Measurements from ENCODE around the gene HDAC10. TPM values are rescaled to one million over a fixed set of nuclear protein-coding genes. Genes with fewer than 3 reads are reported as not detected.

Gene HDAC10, protein sequence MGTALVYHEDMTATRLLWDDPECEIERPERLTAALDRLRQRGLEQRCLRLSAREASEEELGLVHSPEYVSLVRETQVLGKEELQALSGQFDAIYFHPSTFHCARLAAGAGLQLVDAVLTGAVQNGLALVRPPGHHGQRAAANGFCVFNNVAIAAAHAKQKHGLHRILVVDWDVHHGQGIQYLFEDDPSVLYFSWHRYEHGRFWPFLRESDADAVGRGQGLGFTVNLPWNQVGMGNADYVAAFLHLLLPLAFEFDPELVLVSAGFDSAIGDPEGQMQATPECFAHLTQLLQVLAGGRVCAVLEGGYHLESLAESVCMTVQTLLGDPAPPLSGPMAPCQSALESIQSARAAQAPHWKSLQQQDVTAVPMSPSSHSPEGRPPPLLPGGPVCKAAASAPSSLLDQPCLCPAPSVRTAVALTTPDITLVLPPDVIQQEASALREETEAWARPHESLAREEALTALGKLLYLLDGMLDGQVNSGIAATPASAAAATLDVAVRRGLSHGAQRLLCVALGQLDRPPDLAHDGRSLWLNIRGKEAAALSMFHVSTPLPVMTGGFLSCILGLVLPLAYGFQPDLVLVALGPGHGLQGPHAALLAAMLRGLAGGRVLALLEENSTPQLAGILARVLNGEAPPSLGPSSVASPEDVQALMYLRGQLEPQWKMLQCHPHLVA
- 12.8 and 18.5 TPM in 2 replicates for total RNA-seq

DNA sequence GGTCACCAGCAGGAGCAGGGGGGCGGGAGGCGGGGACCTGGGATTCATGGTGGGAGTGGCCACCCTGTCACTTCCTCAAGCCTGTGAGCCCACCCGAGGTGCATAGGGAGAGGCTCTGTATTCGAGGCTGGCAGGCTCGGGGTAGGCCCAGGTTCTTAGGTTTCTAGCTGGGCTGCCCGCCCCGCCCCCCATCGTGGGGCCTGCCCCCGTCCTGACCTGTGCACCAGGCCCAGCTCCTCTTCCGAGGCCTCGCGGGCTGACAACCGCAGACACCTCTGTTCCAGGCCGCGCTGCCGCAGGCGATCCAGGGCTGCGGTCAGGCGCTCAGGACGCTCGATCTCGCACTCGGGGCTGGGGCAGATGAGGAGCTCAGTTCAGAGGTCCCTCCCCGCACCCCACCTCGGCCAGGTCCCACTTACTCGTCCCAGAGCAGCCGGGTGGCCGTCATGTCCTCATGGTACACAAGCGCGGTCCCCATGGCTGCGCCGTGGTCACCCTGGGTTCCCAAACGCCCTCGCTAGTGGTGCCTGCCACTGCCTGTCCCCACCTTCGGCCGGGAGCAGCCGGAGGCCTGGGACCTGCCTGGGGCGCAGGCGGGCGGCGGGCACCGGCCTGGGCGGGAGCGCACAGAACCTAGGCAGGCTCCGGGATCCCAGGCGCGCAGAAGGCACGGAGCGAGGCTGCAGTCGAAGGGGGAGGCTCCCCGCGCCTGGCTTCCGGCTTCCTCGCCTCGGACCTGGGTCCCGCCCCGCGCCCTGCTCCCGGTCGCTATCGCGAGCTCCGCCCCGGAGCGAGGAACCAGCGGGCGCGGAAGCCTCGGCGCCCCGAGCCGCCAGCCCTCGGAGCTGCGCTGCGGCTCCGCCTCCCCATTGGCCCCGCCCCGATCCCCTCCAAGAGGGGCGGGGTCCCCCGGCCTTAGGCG lies at the start of gene HDAC10:
Gene HDAC10, minus strand, starts transcription at position 711 of the 922 bp plus-strand sequence. Its CDS starts 233 bp downstream, at position 478.

DNA sequence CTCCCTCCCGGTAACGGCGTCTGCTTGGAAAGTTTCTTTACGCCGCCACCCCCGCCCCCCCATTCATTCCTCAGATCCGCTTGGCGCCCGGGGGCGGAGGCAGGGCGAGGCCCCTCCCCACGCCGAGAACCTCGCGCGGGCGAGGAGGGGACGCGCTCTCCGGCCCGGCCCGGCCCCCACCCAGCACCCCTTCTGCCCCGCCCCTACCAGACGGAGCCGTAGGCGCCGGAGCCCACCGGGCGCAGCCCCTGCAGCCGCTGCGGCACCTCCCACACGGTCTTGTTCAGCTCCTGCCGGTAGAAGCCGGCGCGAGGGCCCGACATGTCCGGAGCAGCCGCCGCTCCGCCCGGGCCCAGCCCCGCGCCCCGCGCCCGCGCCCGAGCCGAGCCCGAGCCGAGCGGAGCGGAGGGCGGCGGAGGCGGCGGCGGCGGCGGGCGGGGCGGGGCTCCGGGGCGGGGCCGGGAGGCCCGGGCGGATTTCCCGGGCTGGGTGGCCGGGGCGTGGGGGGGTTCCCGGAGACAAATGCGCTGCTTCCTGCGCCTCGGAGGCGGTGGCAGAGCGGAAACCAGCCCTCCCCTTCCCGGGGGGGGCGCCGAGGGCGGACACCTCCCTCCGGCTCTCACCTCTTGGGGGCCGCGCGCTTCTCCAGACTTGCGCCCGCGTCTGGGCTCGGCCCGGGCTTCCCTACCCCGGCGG lies 19.1 kb upstream of the HDAC10 start, which contains the start of gene MAPK11:
Gene MAPK11, minus strand, starts transcription at position 411 of the 696 bp plus-strand sequence. Its CDS starts 88 bp downstream, at position 323.

DNA sequence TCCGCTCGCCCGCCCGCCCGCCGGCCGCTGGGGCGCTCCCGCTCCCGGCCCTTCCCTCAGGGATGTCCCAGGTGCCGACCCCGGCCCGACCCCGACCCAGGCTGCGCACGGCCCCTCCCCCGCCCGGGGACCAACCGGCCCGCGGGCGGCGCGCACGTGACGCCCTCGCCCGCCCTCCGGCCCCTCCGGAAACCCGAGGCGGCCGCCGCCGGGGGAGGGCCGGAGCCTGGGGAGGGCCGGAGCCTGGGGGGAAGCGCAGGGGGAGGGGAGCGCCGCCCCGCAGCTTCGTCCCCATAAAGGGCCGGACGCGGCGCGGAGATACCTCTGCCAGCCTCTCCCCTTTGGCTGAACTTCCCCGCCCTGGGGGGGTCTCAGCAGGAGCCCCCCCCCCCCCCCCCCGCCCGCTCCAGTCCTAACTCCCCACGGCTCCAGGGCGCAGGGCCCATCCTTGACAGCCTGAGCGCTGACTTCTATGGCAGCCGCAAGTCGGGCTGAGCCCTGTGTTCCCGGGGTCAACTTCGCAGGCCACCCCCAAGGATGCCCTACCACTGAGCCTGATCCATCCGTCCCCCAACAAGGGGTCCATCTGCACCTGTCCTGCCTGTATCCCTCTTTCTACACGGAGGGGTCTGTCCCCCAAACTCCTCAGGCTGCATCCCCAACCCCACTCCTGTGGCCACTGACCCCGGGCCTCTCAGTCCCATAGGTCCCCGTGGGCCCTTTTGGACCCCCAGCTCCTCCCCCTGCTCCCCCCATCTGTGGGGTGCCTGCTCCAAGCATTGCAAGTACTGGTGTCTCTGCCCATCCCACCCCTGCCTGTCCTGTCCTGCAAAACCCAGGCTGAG lies 10.8 kb upstream of the HDAC10 start, which contains the start of gene MAPK12:
Gene MAPK12, minus strand, starts transcription at position 69 of the 845 bp plus-strand sequence. CDS start 174 bp downstream, outside the sequence.

DNA sequence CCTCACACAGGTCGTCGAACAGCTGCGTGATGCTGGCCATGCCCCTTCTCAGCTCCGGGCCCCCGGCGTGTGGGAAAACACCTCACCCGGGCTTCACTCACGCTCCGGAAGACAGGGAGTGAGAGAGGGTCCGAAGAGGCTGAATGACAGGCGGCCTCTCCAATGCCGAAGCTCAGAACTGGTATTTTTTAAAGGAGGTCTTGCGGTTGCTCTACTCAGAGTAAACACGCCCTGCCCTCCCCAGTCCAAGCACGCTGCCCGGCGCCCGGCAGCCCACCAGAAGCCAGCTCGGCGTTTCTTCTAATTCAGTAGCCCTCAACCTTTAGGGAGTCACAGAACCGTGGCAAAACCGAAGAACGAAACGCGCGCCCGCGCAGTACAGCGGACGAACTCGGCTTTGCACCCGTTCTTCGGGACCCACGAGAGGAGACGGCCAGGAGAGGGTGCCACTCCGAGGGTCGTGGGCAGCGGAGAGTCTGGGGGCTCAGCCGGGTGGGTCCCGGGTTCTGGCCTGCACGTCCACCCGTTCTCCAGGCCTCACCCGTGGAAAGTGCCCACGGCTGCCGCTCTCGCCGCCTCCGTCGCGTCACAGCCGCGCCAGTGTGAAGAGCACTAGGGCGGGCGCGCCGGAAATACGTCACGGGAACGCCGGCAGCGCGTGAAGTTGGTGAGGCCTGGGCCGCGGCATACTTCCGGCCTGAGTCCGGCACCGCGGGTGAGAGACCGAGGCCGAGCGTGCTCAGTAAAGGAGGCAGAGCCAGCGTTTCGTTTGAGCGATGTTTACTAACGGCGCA lies 6.4 kb downstream of the HDAC10 start, which contains the start of gene TUBGCP6:
Gene TUBGCP6, minus strand, starts transcription at position 604 of the 794 bp plus-strand sequence. Its CDS starts 564 bp downstream, at position 40.

DNA sequence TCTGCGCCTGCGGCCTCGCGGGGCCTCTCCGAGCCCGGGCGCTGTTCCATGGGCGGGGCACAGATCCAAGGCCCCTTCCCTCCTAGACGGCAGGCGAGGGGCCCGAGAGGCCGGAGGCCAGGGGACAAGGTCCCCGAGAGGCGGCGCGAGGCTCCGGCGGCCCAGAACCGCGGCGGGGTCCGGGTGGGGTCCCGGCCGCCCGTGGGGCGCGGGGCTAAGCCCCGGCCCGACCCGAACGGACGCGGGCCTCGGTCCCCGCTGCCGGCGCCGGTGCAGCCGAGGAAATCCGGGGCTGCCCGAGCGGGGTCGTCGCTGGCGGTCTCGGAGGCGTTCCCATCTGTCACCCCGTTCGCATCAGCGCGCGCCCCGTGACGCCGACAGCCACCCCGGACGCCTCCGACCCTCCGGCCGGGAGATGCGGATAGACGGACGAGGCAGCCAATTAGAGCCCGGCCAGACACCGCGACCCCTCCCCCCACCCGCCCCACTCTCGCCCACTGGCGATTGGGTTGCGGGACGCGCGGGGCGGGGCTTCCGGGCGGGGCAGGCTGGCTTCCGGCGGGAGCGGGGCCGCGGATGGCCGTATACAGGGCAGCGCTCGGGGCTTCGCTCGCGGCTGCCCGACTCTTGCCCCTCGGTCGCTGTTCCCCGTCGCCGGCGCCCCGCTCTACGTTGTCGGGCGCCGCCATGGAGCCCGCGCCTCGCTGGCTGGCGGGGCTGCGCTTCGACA lies 50.4 kb downstream of the HDAC10 start, which contains the start of gene SELENOO:
Gene SELENOO, plus strand, starts transcription at position 551 of the 730 bp plus-strand sequence. Its CDS starts 26 bp downstream, at position 577.

Other genes with a start within 250 kb of the HDAC10 start
- not detected in 2 replicates for gene IL17REL, start 238.5 kb downstream of the HDAC10 start, total RNA-seq
- not detected in 2 replicates for gene TTLL8, start 193.0 kb downstream of the HDAC10 start, total RNA-seq
- not detected in 2 replicates for gene MLC1, start 165.8 kb downstream of the HDAC10 start, total RNA-seq
- 0.67 and 1.6 TPM in 2 replicates for gene MOV10L1, start 161.3 kb downstream of the HDAC10 start, total RNA-seq
- gene PANX2, start 80.5 kb downstream of the HDAC10 start, total RNA-seq: 0.17 and 0.45 TPM in 2 replicates
- 35.8 and 37.5 TPM in 2 replicates for gene TRABD, start 65.4 kb downstream of the HDAC10 start, total RNA-seq
- 22.7 and 24.9 TPM in 2 replicates for gene SELENOO, start 50.3 kb downstream of the HDAC10 start, total RNA-seq
- gene TUBGCP6, start 6.2 kb downstream of the HDAC10 start, total RNA-seq: 18.1 and 22.0 TPM in 2 replicates
- gene MAPK12, start 10.4 kb upstream of the HDAC10 start, total RNA-seq: 32.1 and 32.3 TPM in 2 replicates
- gene MAPK11, start 19.1 kb upstream of the HDAC10 start, total RNA-seq: 4.4 and 5.5 TPM in 2 replicates
- 100 and 107 TPM in 2 replicates for gene PLXNB2, start 56.4 kb upstream of the HDAC10 start, total RNA-seq
- gene DENND6B, start 75.7 kb upstream of the HDAC10 start, total RNA-seq: 1.2 and 1.3 TPM in 2 replicates
- 38.1 and 40.5 TPM in 2 replicates for gene PPP6R2, start 92.1 kb upstream of the HDAC10 start, total RNA-seq
- 52.0 and 54.1 TPM in 2 replicates for gene SBF1, start 223.8 kb upstream of the HDAC10 start, total RNA-seq
- 4.7 and 4.8 TPM in 2 replicates for gene ADM2, start 230.3 kb upstream of the HDAC10 start, total RNA-seq
- gene MIOX, start 235.6 kb upstream of the HDAC10 start, total RNA-seq: 0.17 TPM in 1 of 2 replicates, not detected in the other